DMS 273 (cell line): ENCODE data around the gene PPID.
"Not testable (repeated sequence)": the region's sequence is repeated elsewhere in the genome, so short reads cannot be mapped to it uniquely, and the experiment has no call there.

Source experiments
- DNase-seq: peaks from one replicate; lab custom pipeline; 2025; ENCODE audit not compliant: unreplicated experiment; lab: John Stamatoyannopoulos, UW

PPID gene

GRCh38 chr4:158722917-158723793 lies at the start of gene PPID:
Gene PPID (minus strand): TSS chr4:158723396. CDS start chr4:158723288, 108 bp downstream.
- DNase-seq, result peak; percentile 92

GRCh38 chr4:158771776-158772175 lies 48.6 kb upstream of the PPID start:
- no peak for DNase-seq

GRCh38 chr4:158770671-158771070 lies 47.5 kb upstream of the PPID start:
- no peak for DNase-seq

- peak; percentile 38 for DNase-seq
Observed at GRCh38 chr4:158769175-158769921, 46.2 kb upstream of the PPID start.

- peak; percentile 86 for DNase-seq
Observed at GRCh38 chr4:158768555-158769174, 45.5 kb upstream of the PPID start, which contains the start of gene FNIP2. Gene FNIP2 (plus strand): TSS chr4:158769026. CDS start chr4:158769213, 187 bp downstream.

GRCh38 chr4:158767451-158767850 lies 44.3 kb upstream of the PPID start:
- no peak for DNase-seq

GRCh38 chr4:158766434-158767044 lies 43.3 kb upstream of the PPID start:
- DNase-seq, result no peak

GRCh38 chr4:158763462-158763861 lies 40.3 kb upstream of the PPID start:
- no peak for DNase-seq

GRCh38 chr4:158762553-158762952 lies 39.4 kb upstream of the PPID start:
- no peak for DNase-seq

GRCh38 chr4:158760866-158761265 lies 37.7 kb upstream of the PPID start:
- no peak for DNase-seq

- not testable (repeated sequence) for DNase-seq
Observed at GRCh38 chr4:158759539-158759938, 36.3 kb upstream of the PPID start.

- DNase-seq, result no peak
Observed at GRCh38 chr4:158758703-158759102, 35.5 kb upstream of the PPID start.

- no peak for DNase-seq
Observed at GRCh38 chr4:158758142-158758541, 34.9 kb upstream of the PPID start.

GRCh38 chr4:158756588-158756987 lies 33.4 kb upstream of the PPID start:
- no peak for DNase-seq

- DNase-seq, result not testable (repeated sequence)
Observed at GRCh38 chr4:158755819-158756218, 32.6 kb upstream of the PPID start.

- no peak for DNase-seq
Observed at GRCh38 chr4:158754385-158755180, 31.4 kb upstream of the PPID start.

- DNase-seq, result no peak
Observed at GRCh38 chr4:158750379-158750778, 27.2 kb upstream of the PPID start.

GRCh38 chr4:158746537-158746936 lies 23.3 kb upstream of the PPID start:
- DNase-seq, result not testable (repeated sequence)

- no peak for DNase-seq
Observed at GRCh38 chr4:158741326-158742021, 18.3 kb upstream of the PPID start.

GRCh38 chr4:158739600-158739999 lies 16.4 kb upstream of the PPID start:
- no peak for DNase-seq
